ENCODE measurements around the gene PNCK. TPM values are rescaled to one million over a fixed set of nuclear protein-coding genes. Genes with fewer than 3 reads are reported as not detected.

PNCK gene
- total RNA-seq, 1 donor from 2014 or later, result 7.6 TPM

GRCh38 chrX:153668423-153669173 is 5.0 kb downstream of the PNCK start:
- no peak for DNase-seq (ENCODE audit: low spot score)
- intact Hi-C loops (cut with DNase I), result loop anchor here (2.0 to 5.0 kb wide), 3 partner anchors 61 to 708 kb away; no protein-coding TSS in a partner anchor

DNA sequence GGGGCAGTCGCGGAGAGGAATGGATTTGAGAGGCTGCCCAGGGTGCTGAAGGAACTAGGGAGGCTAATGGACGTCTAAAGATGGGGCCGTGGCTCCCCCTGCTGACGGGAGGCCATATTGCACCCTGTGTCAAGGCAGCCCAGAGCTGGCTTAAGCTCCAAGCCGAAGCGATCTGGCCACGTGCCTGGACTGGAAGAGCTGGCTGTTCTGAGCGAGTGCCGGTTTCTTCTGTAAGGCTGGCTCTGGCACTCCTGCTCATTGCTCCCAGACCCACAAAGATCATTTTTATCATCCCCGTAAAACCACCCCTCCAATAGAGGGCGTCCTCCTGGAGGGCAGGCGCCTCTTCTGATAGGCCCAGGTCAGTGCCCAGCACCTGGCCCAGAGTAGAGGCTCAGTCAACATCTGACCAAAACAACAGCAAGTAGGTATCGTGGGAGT is 5.6 kb downstream of the PNCK start:
- intact Hi-C loops (cut with DNase I), result loop anchor here (2.0 to 5.0 kb wide), 3 partner anchors 61 to 707 kb away; no protein-coding TSS in a partner anchor
- no peak for DNase-seq (ENCODE audit: low spot score)

DNA sequence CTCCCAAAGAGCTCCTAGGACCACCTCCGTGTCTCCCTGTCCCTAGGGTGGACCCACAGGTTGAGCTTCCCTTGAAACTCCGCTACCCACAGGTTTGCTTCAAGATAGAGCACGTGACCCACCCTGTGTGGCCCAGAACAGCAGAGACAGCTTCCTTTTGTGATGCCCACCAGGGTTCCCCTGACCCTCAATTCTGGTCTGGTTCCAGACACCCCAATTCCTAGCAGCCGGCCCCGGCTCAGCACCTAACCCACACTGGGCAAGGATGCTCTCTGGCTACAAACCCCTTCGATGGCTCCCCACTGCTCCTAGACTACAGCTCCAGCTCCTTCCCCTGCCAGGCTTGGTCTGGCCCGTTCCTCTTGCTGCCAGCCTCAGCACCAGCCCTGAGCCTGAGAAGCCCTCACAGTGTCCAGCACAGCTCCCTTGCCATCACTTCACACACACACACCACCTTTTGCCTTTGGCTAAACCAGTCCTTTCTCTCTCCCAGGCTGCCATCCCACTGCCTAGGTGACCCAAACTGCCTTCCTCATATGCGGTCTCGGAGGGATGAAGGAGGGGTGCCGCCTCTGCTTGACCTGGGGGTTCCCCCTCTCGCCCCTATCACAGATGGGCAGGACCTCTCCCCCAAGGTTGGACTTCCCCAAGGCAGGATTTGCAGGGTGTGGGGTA is 6.2 kb downstream of the PNCK start:
- intact Hi-C loops (cut with DNase I), result loop anchor here (5.0 kb wide), 2 partner anchors 60 to 110 kb away; no protein-coding TSS in a partner anchor

GRCh38 chrX:153665726-153666306 is 7.8 kb downstream of the PNCK start:
- intact Hi-C loops (cut with DNase I), result loop anchor here (5.0 kb wide), 2 partner anchors 59 to 109 kb away; no protein-coding TSS in a partner anchor
- DNase-seq (ENCODE audit: low spot score), result no peak

More for the DNA sequence above, 6.2 kb downstream of the PNCK start:
- no peak for DNase-seq (ENCODE audit: low spot score)

DNA sequence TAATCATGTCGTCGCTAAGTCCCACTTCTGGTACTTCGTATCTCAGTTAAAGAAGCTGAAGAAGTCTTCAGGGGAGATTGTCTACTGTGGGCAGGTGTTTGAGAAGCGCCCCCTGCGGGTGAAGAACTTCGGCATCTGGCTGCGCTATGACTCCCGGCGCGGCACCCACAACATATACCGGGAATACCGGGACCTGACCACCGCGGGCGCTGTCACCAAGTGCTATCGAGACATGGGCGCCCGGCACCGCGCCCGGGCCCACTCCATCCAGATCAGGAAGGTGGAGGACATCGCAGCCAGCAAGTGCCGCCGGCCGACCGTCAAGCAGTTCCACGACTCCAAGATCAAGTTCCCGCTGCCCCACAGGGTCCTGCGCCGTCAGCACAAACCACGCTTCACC is 11.3 kb downstream of the PNCK start:
- DNase-seq (ENCODE audit: low spot score), result no peak
- intact Hi-C loops (cut with DNase I), result no loop called here

DNA sequence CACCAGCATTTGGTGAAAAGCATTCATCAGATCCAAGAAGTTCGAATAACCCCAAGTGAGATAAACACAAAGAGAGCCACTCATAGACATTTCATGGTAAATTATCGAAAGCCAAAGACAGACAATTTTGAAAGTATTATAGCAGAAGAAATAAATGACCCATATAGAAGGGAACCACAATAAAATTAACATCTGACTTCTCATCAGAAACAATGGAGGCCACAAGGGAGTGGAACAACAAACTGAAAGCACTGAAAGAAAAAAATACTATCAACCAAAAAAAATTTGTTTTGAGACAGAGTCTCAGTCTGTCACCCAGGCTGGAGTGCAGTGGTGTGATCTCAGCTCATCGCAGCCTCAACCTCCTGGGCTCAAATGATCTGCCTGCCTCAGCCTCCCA is 14.3 kb downstream of the PNCK start:
- intact Hi-C loops (cut with DNase I), result no loop called here
- no peak for DNase-seq (ENCODE audit: low spot score)

GRCh38 chrX:153657161-153657560 is 16.5 kb downstream of the PNCK start:
- DNase-seq (ENCODE audit: low spot score), result no peak

GRCh38 chrX:153653556-153653955 is 20.1 kb downstream of the PNCK start:
- intact Hi-C loops (cut with DNase I), result no loop called here

More at GRCh38 chrX:153657161-153657560, 16.5 kb downstream of the PNCK start:
- intact Hi-C loops (cut with DNase I), result no loop called here

DNA sequence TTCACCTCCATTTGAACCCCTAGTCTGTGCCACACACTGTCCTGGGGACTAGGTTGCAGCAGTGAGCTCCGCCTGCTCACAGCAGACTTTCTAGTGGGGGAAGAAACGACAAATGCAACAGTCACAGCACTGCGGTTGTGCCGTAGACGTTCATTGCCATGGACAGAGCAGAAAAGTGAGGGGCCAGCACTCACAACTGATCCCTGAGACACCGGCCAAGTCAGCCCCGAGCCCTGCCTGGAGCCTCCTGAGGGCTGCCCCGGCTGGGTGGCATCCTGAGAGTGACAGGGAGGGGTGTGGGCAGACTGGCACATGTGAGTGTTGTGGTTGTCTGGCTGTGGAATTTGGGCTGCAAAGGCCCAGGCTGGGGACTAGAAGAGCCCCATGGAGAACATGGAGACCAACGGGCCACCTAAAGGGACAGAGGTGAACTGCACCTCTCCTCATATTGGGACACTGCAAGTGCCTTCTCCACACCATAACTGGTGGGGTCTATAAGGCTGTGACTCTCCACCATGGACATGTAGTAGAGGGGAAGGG is 22.0 kb downstream of the PNCK start:
- intact Hi-C loops (cut with DNase I), result no loop called here
- DNase-seq (ENCODE audit: low spot score), result no peak

More at GRCh38 chrX:153653556-153653955, 20.1 kb downstream of the PNCK start:
- no peak for DNase-seq (ENCODE audit: low spot score)

- no peak for DNase-seq (ENCODE audit: low spot score)
- intact Hi-C loops (cut with DNase I), result no loop called here
Observed at GRCh38 chrX:153650959-153651358, 22.7 kb downstream of the PNCK start.

DNA sequence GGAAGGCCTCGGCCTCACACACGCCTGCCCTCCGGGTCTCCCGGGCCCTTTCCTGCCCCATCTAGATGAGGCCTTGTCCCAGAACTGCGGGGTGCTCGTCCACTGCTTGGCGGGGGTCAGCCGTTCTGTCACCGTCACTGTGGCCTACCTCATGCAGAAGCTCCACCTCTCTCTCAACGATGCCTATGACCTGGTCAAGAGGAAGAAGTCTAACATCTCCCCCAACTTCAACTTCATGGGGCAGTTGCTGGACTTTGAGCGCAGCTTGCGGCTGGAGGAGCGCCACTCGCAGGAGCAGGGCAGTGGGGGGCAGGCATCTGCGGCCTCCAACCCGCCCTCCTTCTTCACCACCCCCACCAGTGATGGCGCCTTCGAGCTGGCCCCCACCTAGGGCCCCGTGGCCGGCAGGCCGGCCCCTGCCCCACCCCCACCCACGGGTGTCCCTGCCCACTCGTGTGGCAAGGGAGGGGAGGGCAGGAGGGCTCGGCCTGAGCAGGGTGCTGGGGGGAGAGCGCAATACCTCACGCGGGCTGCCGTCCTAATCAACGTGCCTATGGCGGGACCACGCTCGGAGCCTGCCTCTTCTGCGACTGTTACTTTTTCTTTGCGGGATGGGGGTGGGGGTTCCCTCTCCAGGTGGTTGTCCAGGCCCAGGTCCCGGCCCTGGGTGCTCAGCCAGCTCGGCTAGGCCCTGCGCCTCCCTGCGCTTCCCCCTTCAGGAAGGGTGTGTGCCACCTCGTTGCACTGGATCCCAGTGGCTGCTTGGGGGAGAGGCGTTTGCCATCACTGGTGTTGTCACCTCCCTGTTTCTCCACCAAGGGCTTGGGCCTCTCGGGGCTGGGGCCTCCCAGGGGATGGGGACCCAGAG is 23.5 kb downstream of the PNCK start:
- DNase-seq (ENCODE audit: low spot score), result no peak
- intact Hi-C loops (cut with DNase I), result no loop called here

GRCh38 chrX:153649178-153649914 is 24.3 kb downstream of the PNCK start:
- intact Hi-C loops (cut with DNase I), result no loop called here
- DNase-seq (ENCODE audit: low spot score), result no peak

- no peak for DNase-seq (ENCODE audit: low spot score)
- intact Hi-C loops (cut with DNase I), result no loop called here
Observed at GRCh38 chrX:153648358-153649177, 25.0 kb downstream of the PNCK start.

GRCh38 chrX:153647461-153648357 is 25.9 kb downstream of the PNCK start:
- intact Hi-C loops (cut with DNase I), result no loop called here

GRCh38 chrX:153646620-153647373 is 26.8 kb downstream of the PNCK start, which contains the start of gene DUSP9:
DUSP9 (plus strand) TSS chrX:153647203; CDS start chrX:153647954, 751 bp downstream.
- intact Hi-C loops (cut with DNase I), result no loop called here
- no peak for DNase-seq (ENCODE audit: low spot score)

More at GRCh38 chrX:153647461-153648357, 25.9 kb downstream of the PNCK start:
- DNase-seq (ENCODE audit: low spot score), result no peak

Measured in cardiac septum (tissue), 1 donor.